GM19035 (cell line): ENCODE data around the gene B4GALT3.
A peak's percentile ranks its signal among the peaks of the same experiment; 100 is the strongest.
"Not testable (repeated sequence)": the region's sequence is repeated elsewhere in the genome, so short reads cannot be mapped to it uniquely, and the experiment has no call there.

Experiments
- ATAC-seq: cut with Tn5 transposase; IDR thresholded peaks from one replicate; pipeline ENCODE4 v1.9.1; 2021; ENCODE audit not compliant: unreplicated experiment

The B4GALT3 gene

GRCh38 chr1:161177112-161177935 lies at the start of gene B4GALT3:
Gene B4GALT3, minus strand, starts transcription at chr1:161177507. Its CDS starts 1,447 bp downstream, at chr1:161176060.
- peak; percentile 84 for ATAC-seq

GRCh38 chr1:161226759-161227158 lies 49.5 kb upstream of the B4GALT3 start:
- no peak for ATAC-seq

GRCh38 chr1:161226320-161226711 lies 49.0 kb upstream of the B4GALT3 start:
- no peak for ATAC-seq

GRCh38 chr1:161225534-161226319 lies 48.4 kb upstream of the B4GALT3 start, which contains the start of gene TOMM40L:
Gene TOMM40L, plus strand, starts transcription at chr1:161226060. Its CDS starts 430 bp downstream, at chr1:161226490.
- peak; percentile 97 for ATAC-seq

- no peak for ATAC-seq
Measured at GRCh38 chr1:161225178-161225533, 47.8 kb upstream of the B4GALT3 start.

DNA sequence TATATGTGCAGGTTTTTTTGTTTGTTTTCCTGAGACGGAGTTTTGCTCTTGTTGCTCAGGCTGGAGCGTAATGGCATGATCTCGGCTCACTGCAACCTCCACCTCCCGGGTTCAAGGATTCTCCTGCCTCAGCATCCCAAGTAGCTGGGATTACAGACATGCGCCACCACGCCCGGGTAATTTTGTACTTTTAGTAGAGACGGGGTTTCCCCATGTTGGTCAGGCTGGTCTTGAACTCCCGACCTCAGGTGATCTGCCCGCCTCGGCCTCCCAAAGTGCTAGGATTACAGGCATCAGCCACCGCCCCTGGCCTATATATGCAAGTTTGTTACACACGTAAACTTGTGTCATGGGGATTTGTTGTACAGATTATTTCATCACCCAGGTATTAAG lies 47.4 kb upstream of the B4GALT3 start:
- ATAC-seq, result not testable (repeated sequence)

DNA sequence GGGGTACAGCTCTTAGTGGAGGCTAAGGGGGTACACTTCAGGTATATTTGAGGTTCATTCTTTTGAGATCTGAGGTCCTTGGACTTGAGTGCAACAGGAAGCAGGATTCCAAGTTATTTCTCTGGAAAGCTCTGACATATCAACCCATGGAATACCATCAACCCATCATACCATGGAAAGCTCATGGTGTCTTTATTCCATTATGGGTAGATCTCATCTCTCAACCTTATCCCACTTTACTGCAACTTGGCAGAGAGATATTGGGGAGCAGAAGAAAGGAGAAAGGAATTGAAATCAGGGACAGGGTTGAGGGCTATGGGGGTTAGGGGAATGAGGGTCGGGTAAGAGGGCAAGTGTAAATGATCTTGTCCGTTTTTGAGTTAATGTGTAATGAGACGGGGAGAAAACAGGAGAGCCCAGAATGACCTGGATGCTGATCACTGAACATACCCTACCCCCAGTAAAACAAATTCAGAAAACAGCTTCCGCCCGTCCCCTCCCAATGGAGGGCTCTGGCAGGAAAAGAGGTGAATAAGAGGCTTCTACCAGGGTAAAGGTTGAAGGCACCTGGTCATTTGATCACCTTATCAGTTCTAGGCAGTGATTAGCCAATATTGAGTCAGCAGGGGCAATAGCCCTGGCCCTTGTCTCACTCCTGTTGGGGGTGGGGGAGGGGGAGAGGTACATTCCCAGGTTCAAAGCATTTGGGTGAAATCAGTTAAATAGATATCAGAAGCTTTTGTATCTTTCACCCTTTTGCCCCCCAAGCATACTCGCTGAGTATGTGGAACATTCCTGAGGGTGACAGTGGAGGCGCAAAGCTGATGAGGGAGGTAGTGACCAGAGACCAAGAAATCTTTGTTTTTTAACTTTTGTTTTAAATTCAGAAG lies 46.7 kb upstream of the B4GALT3 start:
- no peak for ATAC-seq

DNA sequence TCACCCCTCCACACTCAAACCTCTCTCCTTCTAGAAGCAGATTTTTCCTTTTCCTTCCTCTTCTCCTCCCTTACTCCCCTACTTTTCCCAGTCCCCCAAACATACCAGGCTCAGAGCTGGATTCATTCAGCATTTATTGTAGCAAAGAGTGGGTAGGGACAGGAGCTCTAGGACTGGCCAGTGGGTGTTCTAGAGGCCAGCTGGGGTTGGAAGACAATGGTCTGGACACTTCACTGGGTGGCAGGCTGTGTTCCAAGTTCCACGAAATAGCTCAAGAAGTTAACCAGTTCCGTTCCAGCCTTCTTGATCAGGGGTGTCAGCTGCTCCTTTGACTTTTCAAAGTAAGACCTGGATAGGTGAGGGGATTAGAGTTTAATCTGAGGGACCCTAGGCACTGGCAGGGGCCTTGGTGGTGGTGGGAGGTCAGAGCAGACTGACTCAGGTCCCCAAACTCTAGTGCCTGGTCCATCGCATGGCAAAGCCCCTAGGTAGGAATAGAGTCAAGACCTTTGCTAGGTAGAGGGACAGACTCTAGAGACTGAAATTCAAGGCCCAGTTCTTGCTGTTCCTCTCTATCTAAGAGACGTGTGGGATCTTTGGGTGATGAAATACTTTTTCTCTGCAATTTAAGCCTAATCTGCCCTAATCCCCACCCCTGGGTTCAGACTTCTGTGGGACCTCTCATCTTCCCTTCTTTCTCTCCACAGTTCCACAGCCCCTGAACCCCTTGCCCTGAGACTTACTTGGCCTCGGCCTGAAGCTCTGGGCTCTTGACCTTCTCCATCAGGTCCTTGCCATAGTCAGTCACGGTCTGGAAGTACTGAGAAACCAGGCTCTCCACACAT lies 45.1 kb upstream of the B4GALT3 start:
- no peak for ATAC-seq

- no peak for ATAC-seq
Measured at GRCh38 chr1:161220002-161220401, 42.7 kb upstream of the B4GALT3 start.

GRCh38 chr1:161219078-161219892 lies 42.0 kb upstream of the B4GALT3 start:
- ATAC-seq, result no peak

DNA sequence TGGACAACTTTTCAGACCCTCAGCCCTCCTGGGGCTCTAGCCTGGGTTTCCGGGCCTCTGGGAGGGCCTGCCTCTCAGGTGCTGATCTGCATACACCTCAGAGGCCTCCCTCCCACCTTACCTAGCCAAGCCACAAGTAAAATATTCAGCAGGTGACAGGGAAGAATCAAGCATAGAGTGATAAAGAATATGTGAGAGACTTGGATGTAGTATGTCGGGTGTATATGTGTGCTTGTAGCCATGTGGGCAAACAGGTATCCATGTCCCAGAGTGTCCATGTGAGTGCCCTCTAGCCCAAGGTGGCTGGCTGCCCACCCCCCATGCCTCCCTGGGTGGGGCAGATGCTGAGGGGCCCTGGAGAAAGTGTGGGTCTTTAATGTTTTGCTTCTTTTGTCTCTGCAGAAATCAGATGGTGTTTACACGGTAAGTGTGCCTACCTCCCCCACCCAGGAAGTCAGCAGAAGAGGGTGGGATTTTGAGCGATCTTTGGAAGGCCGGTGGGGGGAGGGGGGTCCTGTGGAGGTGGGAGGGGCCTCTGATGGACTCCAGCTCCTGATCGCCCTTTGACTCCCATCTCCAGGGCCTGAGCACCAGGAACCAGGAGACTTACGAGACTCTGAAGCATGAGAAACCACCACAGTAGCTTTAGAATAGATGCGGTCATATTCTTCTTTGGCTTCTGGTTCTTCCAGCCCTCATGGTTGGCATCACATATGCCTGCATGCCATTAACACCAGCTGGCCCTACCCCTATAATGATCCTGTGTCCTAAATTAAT lies 41.2 kb upstream of the B4GALT3 start:
- ATAC-seq, result no peak

DNA sequence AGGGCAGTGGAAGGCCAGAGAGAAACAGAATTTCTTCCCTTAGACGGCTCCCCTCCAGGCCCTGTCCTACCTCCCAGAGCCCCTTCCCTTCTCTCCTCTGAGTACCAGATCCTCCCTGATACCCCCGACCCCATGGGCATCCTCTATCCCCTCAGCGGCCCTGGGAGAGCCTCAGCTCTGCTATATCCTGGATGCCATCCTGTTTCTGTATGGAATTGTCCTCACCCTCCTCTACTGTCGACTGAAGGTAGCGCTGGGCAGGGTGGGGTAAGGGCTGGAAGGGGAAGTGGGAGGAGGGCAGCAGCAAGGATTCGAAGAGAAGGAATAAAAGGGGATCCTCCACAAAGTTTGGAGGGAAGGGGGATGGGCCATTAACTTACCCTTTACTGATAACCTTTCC lies 40.5 kb upstream of the B4GALT3 start:
- no peak for ATAC-seq

DNA sequence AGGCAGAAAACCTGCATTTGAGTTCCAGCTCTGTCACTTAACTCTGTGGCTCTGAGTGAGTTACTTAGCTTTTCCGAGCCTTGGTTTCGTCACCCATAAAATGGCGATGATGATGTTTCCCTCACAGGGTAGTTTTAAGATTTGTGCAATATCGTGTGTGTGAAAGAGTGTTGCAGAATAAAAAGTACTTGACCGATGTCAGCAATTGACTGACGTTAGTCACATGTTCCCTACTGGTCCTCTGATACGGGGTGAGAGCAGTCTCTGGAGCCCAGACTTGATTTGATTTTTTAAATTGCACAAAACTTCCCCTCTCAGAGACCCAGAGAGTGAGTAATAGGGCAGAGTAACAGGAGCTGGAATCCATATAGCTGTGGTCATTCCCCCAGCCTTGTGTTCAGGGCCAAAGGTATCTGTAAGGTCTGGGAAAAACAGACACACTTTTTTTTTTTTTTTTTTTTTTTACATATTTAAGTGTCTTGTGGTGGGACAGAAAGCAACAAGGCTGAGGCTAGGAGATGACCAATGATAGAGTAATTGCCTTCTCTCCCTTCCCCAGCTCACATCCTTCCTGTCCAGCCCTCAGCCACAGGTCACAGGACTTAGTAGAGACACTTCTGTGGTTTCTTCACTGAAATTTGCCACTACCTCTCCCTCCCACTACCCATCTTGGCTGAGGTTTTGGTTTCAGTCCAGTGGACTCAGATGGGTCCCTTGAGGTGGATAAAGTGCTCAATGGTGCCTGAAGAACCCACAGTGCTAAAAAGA lies 39.8 kb upstream of the B4GALT3 start:
- ATAC-seq, result peak; percentile 88

- no peak for ATAC-seq
Measured at GRCh38 chr1:161215076-161215475, 37.8 kb upstream of the B4GALT3 start, which contains the start of gene FCER1G. Gene FCER1G, plus strand, starts transcription at chr1:161215295. Its CDS starts 27 bp downstream, at chr1:161215322.

GRCh38 chr1:161214369-161214768 lies 37.1 kb upstream of the B4GALT3 start:
- ATAC-seq, result no peak

GRCh38 chr1:161209790-161210409 lies 32.6 kb upstream of the B4GALT3 start:
- ATAC-seq, result no peak

DNA sequence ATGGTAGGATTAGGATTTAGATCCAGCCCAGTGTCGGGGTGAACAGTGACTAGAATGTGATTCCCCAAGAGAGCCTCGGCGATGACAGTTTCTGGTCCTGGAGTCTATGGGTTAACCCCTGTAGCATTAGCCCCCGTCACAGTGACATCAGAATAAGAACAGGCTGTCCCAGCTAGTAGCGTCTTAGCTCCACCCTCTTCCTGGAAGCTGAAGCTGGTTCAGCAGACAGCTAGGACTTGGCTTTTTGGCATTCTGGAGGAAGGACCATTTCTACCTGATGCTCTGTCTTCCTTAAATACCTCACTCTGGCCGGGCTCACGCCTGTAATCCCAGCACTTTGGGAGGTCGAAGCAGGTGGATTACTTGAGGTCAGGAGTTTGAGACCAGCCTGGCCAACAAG lies 29.9 kb upstream of the B4GALT3 start:
- ATAC-seq, result no peak
